Fibroblast of lung (primary cell): ENCODE measurements around the gene FAM111A. TPM values are rescaled to one million over a fixed set of nuclear protein-coding genes. Genes with fewer than 3 reads are reported as not detected.

Source experiments
- DNase-seq, 2 donors: peaks; one replicate each; pipeline versions ENCODE4 v3.0.0 to v3.0.0-alpha.2; 2010; ENCODE audit warnings: low read depth in 2 of 2
- H2AFZ ChIP-seq: 2 replicates; pipeline ENCODE4 v1.5.1; 2012; ENCODE audit warnings: low read length, control low read depth, inconsistent platforms
- H3K27ac ChIP-seq: 2 replicates; pipeline ENCODE4 v1.5.1; 2011; ENCODE audit warnings: low read length, control low read depth; ENCODE audit not compliant: insufficient read depth
- H3K27me3 ChIP-seq: 2 replicates; pipeline ENCODE4 v1.5.1; 2011; ENCODE audit warnings: mild to moderate bottlenecking, low read length; ENCODE audit not compliant: control insufficient read depth, insufficient read depth
- H3K36me3 ChIP-seq: 2 replicates; pipeline ENCODE4 v1.5.1; 2011; ENCODE audit warnings: low read length; ENCODE audit not compliant: control insufficient read depth, insufficient read depth
- H3K4me1 ChIP-seq: 2 replicates; pipeline ENCODE4 v1.5.1; 2011; ENCODE audit warnings: low read length; ENCODE audit not compliant: control insufficient read depth, insufficient read depth; ENCODE audit errors: extremely low read depth
- H3K4me2 ChIP-seq: 2 replicates; pipeline ENCODE4 v1.5.1; 2011; ENCODE audit warnings: low read length, control low read depth; ENCODE audit not compliant: insufficient read depth; ENCODE audit errors: extremely low read depth
- H3K4me3 ChIP-seq, 4 experiments: fragments of 200-600 bp in 1 of 4; sonication (generic) in 1 of 4; replicated peaks in 1 of 4; 2 replicates each; pipeline ENCODE4 v1.5.1; 2011 to 2016; ENCODE audit warnings: low read length in 4 of 4, low read depth in 3 of 4, mild to moderate bottlenecking in 3 of 4, control low read depth in 2 of 4, inconsistent platforms in 1 of 4, mixed read lengths in 1 of 4; ENCODE audit not compliant: insufficient read depth in 1 of 4; ENCODE audit errors: control extremely low read depth in 1 of 4
- H3K79me2 ChIP-seq: 2 replicates; pipeline ENCODE4 v1.5.1; 2012; ENCODE audit warnings: mild to moderate bottlenecking, low read length, inconsistent platforms; ENCODE audit not compliant: control insufficient read depth, insufficient read depth
- H3K9ac ChIP-seq: 2 replicates; pipeline ENCODE4 v1.5.1; 2011; ENCODE audit warnings: mild to moderate bottlenecking, low read length, control low read depth; ENCODE audit not compliant: insufficient read depth
- H3K9me3 ChIP-seq: 2 replicates; pipeline ENCODE4 v1.5.1; 2012; ENCODE audit warnings: low read depth, low read length; ENCODE audit not compliant: control insufficient read depth, insufficient read depth
- H4K20me1 ChIP-seq: 2 replicates; pipeline ENCODE4 v1.5.1; 2011; ENCODE audit warnings: low read length; ENCODE audit not compliant: control insufficient read depth, insufficient read depth; ENCODE audit errors: extremely low read depth
- EZH2 ChIP-seq: IDR thresholded peaks from 2 replicates; pipeline ENCODE4 v1.5.1; 2012; ENCODE audit warnings: low read length, control low read depth, mild to moderate bottlenecking; ENCODE audit errors: missing control alignments
- polyA plus RNA-seq, 2 donors: library from polyadenylated mRNA; depleted of rRNA in 1 of 2; stranded (reverse) in 1 of 2; unstranded in 1 of 2; fragments of >200 nt; gene quantifications; 2 replicates each; pipeline ENCODE4 v1.2.1, GENCODE V29; 2011 to 2012; ENCODE audit warnings: missing spikeins in 1 of 2
- total RNA-seq: library from RNA; depleted of rRNA; stranded (reverse); fragments of >200 nt; gene quantifications from 2 replicates; pipeline ENCODE4 v1.2.1, GENCODE V29; 2014
- TF ChIP-seq, protein P1 (sequence below), 2 donors: IDR thresholded peaks in 1 of 2; conservative IDR thresholded peaks in 1 of 2; 1 replicate in 1 of 2; 2 replicates in 1 of 2; pipeline ENCODE4 v1.5.1; 2011 to 2012; ENCODE audit warnings: low read length in 2 of 2, control low read depth in 1 of 2, inconsistent platforms in 1 of 2, low read depth in 1 of 2, mild to moderate bottlenecking in 1 of 2

Gene FAM111A
- total and polyA plus RNA-seq, 2 donors (not counting 1 experiment from before 2014, with no cell fraction given), result 27.1 to 42.3 TPM

GRCh38 chr11:59141673-59142460 lies 789 bp upstream of the FAM111A start:
- H3K36me3 ChIP-seq, result peaks cover 1% of the 10 kb centered on the region
- H3K4me3 ChIP-seq, result peak overlapping the region; percentile 82 to 96 (median 94)
- peak overlapping the region; percentile 97 for H3K27ac ChIP-seq
- H4K20me1 ChIP-seq, result no peaks in the 10 kb centered on the region
- no peaks in the 10 kb centered on the region for H3K27me3 ChIP-seq
- H3K4me1 ChIP-seq, result peaks cover 11% of the 10 kb centered on the region
- H2AFZ ChIP-seq, result peak overlapping the region; percentile 93
- no peaks in the 10 kb centered on the region for H3K9me3 ChIP-seq
- peak; percentile 17 to 75 for DNase-seq
- H3K9ac ChIP-seq, result peak overlapping the region; percentile 92
- TF ChIP-seq EZH2, result no peak
- H3K79me2 ChIP-seq, result peaks cover 21% of the 10 kb centered on the region
- peak overlapping the region; percentile 61 for H3K4me2 ChIP-seq

DNA sequence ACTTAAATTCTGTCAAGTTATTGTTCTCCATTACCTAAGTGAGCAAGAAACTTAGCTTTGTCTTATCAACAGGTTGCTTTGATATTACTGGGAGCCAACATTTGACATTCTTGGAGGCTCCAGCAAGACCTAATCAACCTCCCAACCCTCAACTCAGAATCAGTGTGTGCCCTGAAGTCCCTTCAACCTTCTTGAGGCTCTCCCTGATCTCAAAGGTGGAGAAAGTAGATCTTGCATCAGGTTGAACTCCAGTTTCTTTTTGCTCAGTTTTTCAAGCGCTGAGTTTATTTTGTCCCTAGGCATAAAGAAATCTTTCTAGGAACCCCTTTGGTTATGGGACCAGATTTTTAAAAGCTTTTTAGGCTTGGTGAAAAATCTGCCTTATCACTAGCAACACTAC lies 1.4 kb downstream of the FAM111A start:
- Histone ChIP-seq H3K27ac (peak overlapping the region; percentile 63), H4K20me1 (no peaks in the 10 kb centered on the region), H3K36me3 (no peaks in the 10 kb centered on the region), H3K9me3 (no peaks in the 10 kb centered on the region), H3K4me1 (peaks cover 11% of the 10 kb centered on the region), H3K4me3 (peak overlapping the region; percentile 82 to 96 (median 94)), H3K79me2 (peaks cover 28% of the 10 kb centered on the region), H3K4me2 (peak overlapping the region; percentile 72), H3K27me3 (no peaks in the 10 kb centered on the region), H3K9ac (no peak overlapping the region), H2AFZ (peak overlapping the region; percentile 19)
- TF ChIP-seq EZH2, result no peak
- TF ChIP-seq, protein P1, sequence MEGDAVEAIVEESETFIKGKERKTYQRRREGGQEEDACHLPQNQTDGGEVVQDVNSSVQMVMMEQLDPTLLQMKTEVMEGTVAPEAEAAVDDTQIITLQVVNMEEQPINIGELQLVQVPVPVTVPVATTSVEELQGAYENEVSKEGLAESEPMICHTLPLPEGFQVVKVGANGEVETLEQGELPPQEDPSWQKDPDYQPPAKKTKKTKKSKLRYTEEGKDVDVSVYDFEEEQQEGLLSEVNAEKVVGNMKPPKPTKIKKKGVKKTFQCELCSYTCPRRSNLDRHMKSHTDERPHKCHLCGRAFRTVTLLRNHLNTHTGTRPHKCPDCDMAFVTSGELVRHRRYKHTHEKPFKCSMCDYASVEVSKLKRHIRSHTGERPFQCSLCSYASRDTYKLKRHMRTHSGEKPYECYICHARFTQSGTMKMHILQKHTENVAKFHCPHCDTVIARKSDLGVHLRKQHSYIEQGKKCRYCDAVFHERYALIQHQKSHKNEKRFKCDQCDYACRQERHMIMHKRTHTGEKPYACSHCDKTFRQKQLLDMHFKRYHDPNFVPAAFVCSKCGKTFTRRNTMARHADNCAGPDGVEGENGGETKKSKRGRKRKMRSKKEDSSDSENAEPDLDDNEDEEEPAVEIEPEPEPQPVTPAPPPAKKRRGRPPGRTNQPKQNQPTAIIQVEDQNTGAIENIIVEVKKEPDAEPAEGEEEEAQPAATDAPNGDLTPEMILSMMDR (conservative IDR thresholded peaks at IDR 0.05 in 1 of 2, IDR thresholded peaks at IDR 0.05 in 1 of 2; ENCODE audit: low read depth in 1 of 2, low read length in 2 of 2), result no peak
- DNase-seq, result no peak

DNA sequence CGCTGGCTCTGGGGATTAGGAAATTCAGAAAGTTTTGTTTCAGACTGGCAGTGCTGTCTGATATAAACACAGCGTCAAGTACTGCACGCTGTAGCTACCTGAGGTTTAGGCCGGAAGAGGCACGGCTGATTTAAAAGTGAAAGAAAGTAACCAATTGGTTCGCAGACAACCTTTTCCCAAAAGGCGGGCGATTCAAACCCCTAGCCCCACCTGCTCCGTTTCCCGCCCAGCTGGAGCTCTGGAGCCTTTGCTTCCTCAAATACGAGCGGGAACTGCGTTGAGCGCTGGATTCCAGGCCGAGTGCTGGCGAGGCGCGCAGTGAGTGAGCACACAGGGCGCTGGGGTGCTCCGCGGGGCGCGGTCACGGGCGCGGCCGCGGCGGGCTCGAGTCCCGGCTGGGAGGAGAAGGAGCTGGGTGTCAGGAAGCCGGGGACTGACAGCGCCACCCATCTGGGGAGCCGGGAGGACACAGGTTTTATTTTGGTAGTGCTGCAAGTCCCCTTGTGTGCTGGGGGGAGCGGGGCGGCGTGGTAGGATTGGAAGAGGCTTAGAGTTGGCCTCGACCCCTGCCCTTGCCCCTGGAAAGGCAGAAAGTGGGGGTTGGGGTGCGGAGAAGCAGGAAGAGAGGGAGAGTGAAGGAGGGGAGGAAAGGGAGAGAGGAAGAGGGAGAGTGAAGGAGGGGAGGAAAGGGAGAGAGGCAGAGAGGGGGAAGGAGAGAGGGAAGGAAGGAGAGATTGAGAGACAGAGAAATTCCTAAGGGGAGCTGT lies 2.1 kb downstream of the FAM111A start:
- Histone ChIP-seq H3K27ac (peak overlapping the region; percentile 63), H3K4me2 (peak overlapping the region; percentile 72), H3K9ac (peak overlapping the region; percentile 60), H2AFZ (peak overlapping the region; percentile 19), H3K79me2 (peaks cover 28% of the 10 kb centered on the region), H3K36me3 (no peaks in the 10 kb centered on the region), H4K20me1 (no peaks in the 10 kb centered on the region), H3K4me3 (peak overlapping the region; percentile 82 to 96 (median 94)), H3K9me3 (no peaks in the 10 kb centered on the region), H3K27me3 (no peaks in the 10 kb centered on the region), H3K4me1 (peaks cover 11% of the 10 kb centered on the region)
- TF ChIP-seq, protein P1 (conservative IDR thresholded peaks at IDR 0.05 in 1 of 2, IDR thresholded peaks at IDR 0.05 in 1 of 2; ENCODE audit: low read depth in 1 of 2, low read length in 2 of 2), result no peak
- TF ChIP-seq EZH2, result no peak
- peak; percentile 79 to 85 for DNase-seq
